Neuronal stem cell (in vitro differentiated cells): Measurements from ENCODE around the gene CDK14.

ENCODE experiments used
- DNase-seq: peaks from one replicate; pipeline ENCODE4 v3.0.0-alpha.2; 2013; ENCODE audit warnings: low spot score
- H2AFZ ChIP-seq: one replicate; pipeline ENCODE4 v1.6.1; 2013; ENCODE audit warnings: mild to moderate bottlenecking, low read length, inconsistent platforms
- H2AK5ac ChIP-seq: 2 replicates; pipeline ENCODE4 v1.6.1; 2013; ENCODE audit warnings: low read depth, mild to moderate bottlenecking, inconsistent platforms, low read length, moderate library complexity, mixed read lengths
- H2BK120ac ChIP-seq: 2 replicates; pipeline ENCODE4 v1.6.1; 2013; ENCODE audit warnings: low read depth, mild to moderate bottlenecking, inconsistent platforms, low read length, moderate library complexity, mixed read lengths
- H2BK12ac ChIP-seq: one replicate; pipeline ENCODE4 v1.6.1; 2013; ENCODE audit warnings: low read length, inconsistent platforms
- H2BK15ac ChIP-seq: 2 replicates; pipeline ENCODE4 v1.6.1; 2013; ENCODE audit warnings: mild to moderate bottlenecking, low read length, inconsistent platforms, mixed read lengths
- H2BK5ac ChIP-seq: one replicate; pipeline ENCODE4 v1.6.1; 2013; ENCODE audit warnings: inconsistent platforms, mild to moderate bottlenecking, low read length, moderate library complexity
- H3K14ac ChIP-seq: one replicate; pipeline ENCODE4 v1.6.1; 2013; ENCODE audit warnings: low read length, inconsistent platforms
- H3K18ac ChIP-seq: 2 replicates; pipeline ENCODE4 v1.6.1; 2013; ENCODE audit warnings: low read length, inconsistent platforms
- H3K23ac ChIP-seq: 2 replicates; pipeline ENCODE4 v1.6.1; 2013; ENCODE audit warnings: low read depth, mild to moderate bottlenecking, mixed read lengths, low read length, inconsistent platforms; ENCODE audit not compliant: poor library complexity
- H3K27ac ChIP-seq: replicated peaks from 3 replicates; pipeline ENCODE4 v1.5.1; 2013; ENCODE audit warnings: low read length, inconsistent platforms
- H3K27me3 ChIP-seq, 3 experiments: 2 replicates each; pipeline ENCODE4 v1.6.1; 2013; ENCODE audit warnings: low read length in 3 of 3, mild to moderate bottlenecking in 2 of 3, inconsistent platforms in 1 of 3, low read depth in 1 of 3, mixed read lengths in 1 of 3, moderate library complexity in 1 of 3; ENCODE audit not compliant: control insufficient read depth in 3 of 3, insufficient read depth in 3 of 3
- H3K36me3 ChIP-seq, 2 donors: replicated peaks in 1 of 2; 2 replicates each; pipeline ENCODE4 v1.6.1; 2013; ENCODE audit warnings: low read length in 2 of 2; ENCODE audit not compliant: control insufficient read depth in 2 of 2, insufficient read depth in 2 of 2
- H3K4ac ChIP-seq: 2 replicates; pipeline ENCODE4 v1.6.1; 2013; ENCODE audit warnings: inconsistent platforms, mild to moderate bottlenecking, low read length, moderate library complexity
- H3K4me1 ChIP-seq, 2 donors: 1 replicate in 1 of 2; 2 replicates in 1 of 2; pipeline ENCODE4 v1.6.1; 2013; ENCODE audit warnings: low read length in 2 of 2, low read depth in 1 of 2; ENCODE audit not compliant: control insufficient read depth in 2 of 2, insufficient read depth in 1 of 2
- H3K4me2 ChIP-seq: one replicate; pipeline ENCODE4 v1.6.1; 2013; ENCODE audit warnings: mild to moderate bottlenecking, low read length, inconsistent platforms; ENCODE audit not compliant: insufficient read depth, poor library complexity, severe bottlenecking
- H3K4me3 ChIP-seq, 2 donors: 2 replicates each; pipeline ENCODE4 v1.5.1; 2013; ENCODE audit warnings: low read length in 2 of 2, mild to moderate bottlenecking in 2 of 2, inconsistent platforms in 1 of 2, moderate library complexity in 1 of 2
- H3K79me1 ChIP-seq: one replicate; pipeline ENCODE4 v1.6.1; 2013; ENCODE audit warnings: low read depth, mild to moderate bottlenecking, inconsistent platforms, low read length, moderate library complexity
- H3K9ac ChIP-seq: one replicate; pipeline ENCODE4 v1.6.1; 2013; ENCODE audit warnings: mild to moderate bottlenecking, low read depth, low read length, inconsistent platforms; ENCODE audit not compliant: poor library complexity
- H3K9me3 ChIP-seq, 2 donors: replicated peaks in 1 of 2; 2 replicates each; pipeline versions ENCODE3 to v1.6.1; 2013; ENCODE audit warnings: low read length in 2 of 2, mild to moderate bottlenecking in 2 of 2, inconsistent platforms in 1 of 2, low read depth in 1 of 2, mixed read lengths in 1 of 2, moderate library complexity in 1 of 2; ENCODE audit not compliant: control insufficient read depth in 2 of 2, insufficient read depth in 1 of 2
- H4K8ac ChIP-seq: one replicate; pipeline ENCODE4 v1.6.1; 2013; ENCODE audit warnings: low read depth, mild to moderate bottlenecking, inconsistent platforms, low read length, moderate library complexity
- H4K91ac ChIP-seq: one replicate; pipeline ENCODE4 v1.6.1; 2013; ENCODE audit warnings: low read length, low read depth, mild to moderate bottlenecking, inconsistent platforms; ENCODE audit not compliant: poor library complexity
- WGBS, 2 donors: extraction: QIAGEN DNeasy Blood & Tissue Kit; methylation state at CpG; one replicate each; pipeline ENCODE4 v1.1.7; 2013; ENCODE audit warnings: missing lambda C conversion rate in 2 of 2, mixed read lengths in 1 of 2; ENCODE audit not compliant: insufficient read length in 2 of 2, insufficient replicate concordance in 1 of 2; ENCODE audit errors: extremely low coverage in 2 of 2; 5-methylcytosine and 5-hydroxymethylcytosine counted together

Gene CDK14

DNA sequence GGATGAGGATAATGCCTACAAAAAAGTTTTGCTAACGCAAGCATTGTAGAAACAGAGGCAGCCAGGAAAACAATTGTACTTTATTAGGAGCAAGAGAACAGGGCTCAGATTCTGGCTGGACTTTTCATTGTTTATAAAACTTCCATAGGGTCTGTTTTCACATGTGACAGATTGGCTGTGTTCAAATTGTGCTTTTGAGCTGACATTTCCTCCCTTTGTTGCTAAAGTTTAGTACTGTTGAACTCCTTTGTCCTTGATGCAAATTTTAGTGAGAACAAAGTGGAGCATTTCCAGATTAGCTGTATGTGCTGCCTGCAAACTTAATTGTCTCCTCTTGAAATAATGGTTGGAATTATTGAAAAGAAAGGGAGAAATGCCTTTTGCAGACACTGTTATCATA is 447.1 kb downstream of the CDK14 start:
- no peak for DNase-seq
- WGBS, 2 donors = no CpG with 5 or more reads among the region's 1 CpG
- no peak overlapping the region for H3K9ac ChIP-seq

DNA sequence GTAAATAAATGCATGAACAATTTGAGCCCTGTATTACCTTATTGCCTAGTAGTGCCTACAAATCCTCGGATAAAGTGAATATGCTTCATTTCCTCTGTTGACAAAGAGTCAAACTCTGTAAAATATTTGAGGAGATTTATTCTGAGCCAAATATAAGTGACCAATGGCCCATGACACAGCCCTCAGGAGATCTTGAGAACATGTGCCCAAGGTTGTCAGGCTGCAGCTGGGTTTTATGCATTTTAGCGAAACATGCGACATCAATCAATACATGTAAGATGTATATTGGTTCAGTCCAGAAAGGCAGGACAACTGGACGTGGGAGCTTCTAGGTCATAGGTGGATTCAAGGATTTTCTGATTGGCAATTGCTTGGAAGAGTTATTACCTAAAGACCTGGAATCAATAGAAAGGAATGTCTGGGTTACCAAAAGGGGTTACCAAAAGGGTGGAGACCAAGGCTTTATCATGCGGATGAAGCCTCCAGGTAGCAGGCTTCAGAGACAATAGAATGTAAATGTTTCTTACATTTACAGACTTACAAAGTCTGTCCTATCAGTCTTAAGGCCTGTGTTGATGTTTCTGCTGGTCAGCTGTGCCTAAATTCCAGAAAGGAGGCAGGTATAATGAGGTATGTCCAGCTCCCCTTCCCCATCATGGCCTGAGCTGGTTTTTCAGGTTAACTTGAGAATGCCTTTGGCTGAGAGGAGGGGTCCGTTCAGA is 448.0 kb downstream of the CDK14 start:
- H3K14ac ChIP-seq = no peak overlapping the region
- H4K8ac ChIP-seq = no peak overlapping the region
- no peak overlapping the region for H3K18ac ChIP-seq
- no peak overlapping the region for H3K9ac ChIP-seq
- H3K4ac ChIP-seq = no peak overlapping the region
- no peak overlapping the region for H2BK15ac ChIP-seq
- no peak overlapping the region for H3K4me3 ChIP-seq
- H3K36me3 ChIP-seq = no peaks in the 10 kb centered on the region
- H3K4me2 ChIP-seq = no peak overlapping the region
- no peak overlapping the region for H2AFZ ChIP-seq
- no peak for DNase-seq
- no peak overlapping the region for H2BK120ac ChIP-seq
- H3K23ac ChIP-seq = no peak overlapping the region
- no peak overlapping the region for H2BK12ac ChIP-seq
- H3K79me1 ChIP-seq = no peaks in the 10 kb centered on the region
- no peak overlapping the region for H4K91ac ChIP-seq
- no CpG with 5 or more reads among the region's 6 CpGs for WGBS, 2 donors
- H3K9me3 ChIP-seq = no peaks in the 10 kb centered on the region
- H2AK5ac ChIP-seq = no peak overlapping the region
- H3K27ac ChIP-seq = no peak overlapping the region
- no peak overlapping the region for H2BK5ac ChIP-seq
- no peaks in the 10 kb centered on the region for H3K27me3 ChIP-seq
- peaks cover 6% of the 10 kb centered on the region in 2 donors for H3K4me1 ChIP-seq

More for the DNA sequence above, 447.1 kb downstream of the CDK14 start:
- Histone ChIP-seq H3K4me2 (no peak overlapping the region), H3K18ac (no peak overlapping the region), H2AK5ac (no peak overlapping the region), H3K4me1 (peaks cover 6% of the 10 kb centered on the region in 2 donors), H3K27ac (no peak overlapping the region), H3K9me3 (no peaks in the 10 kb centered on the region), H3K4ac (no peak overlapping the region), H4K8ac (no peak overlapping the region), H4K91ac (no peak overlapping the region), H2BK12ac (no peak overlapping the region), H3K14ac (no peak overlapping the region), H3K4me3 (no peak overlapping the region), H3K27me3 (no peaks in the 10 kb centered on the region), H3K36me3 (no peaks in the 10 kb centered on the region), H2BK15ac (no peak overlapping the region), H3K23ac (no peak overlapping the region), H2BK120ac (no peak overlapping the region), H2AFZ (no peak overlapping the region), H2BK5ac (no peak overlapping the region), H3K79me1 (no peaks in the 10 kb centered on the region)

DNA sequence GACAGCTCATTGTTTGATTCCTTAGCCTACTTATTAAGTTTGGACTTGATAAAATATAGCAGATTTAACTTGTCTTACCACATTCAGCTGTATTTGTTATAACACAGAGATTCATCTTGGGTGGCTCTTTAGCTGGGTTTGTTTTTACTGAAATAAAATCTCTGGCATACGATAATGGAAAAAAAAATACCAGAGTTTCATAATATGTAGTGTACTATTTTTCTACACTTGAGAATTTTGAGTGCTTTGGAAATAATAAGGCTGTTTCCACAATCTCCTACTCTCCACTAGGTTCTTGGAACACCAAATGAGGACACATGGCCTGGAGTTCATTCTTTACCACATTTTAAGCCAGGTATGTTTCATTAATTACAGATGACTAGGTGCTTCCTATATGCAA is 449.5 kb downstream of the CDK14 start:
- Histone ChIP-seq H2AK5ac (no peak overlapping the region), H3K79me1 (no peaks in the 10 kb centered on the region), H4K91ac (no peak overlapping the region), H2BK15ac (no peak overlapping the region), H3K23ac (no peak overlapping the region), H2AFZ (no peak overlapping the region), H3K4me1 (peaks cover 6% of the 10 kb centered on the region in 2 donors), H3K4me3 (no peak overlapping the region), H3K4ac (no peak overlapping the region), H2BK120ac (no peak overlapping the region), H3K27ac (no peak overlapping the region), H2BK12ac (no peak overlapping the region), H3K18ac (no peak overlapping the region), H3K27me3 (no peaks in the 10 kb centered on the region), H3K9me3 (no peaks in the 10 kb centered on the region), H4K8ac (no peak overlapping the region), H3K9ac (no peak overlapping the region), H3K4me2 (no peak overlapping the region), H2BK5ac (no peak overlapping the region), H3K14ac (no peak overlapping the region), H3K36me3 (no peaks in the 10 kb centered on the region)
- WGBS, 2 donors = no CpG with 5 or more reads among the region's 1 CpG
- no peak for DNase-seq

DNA sequence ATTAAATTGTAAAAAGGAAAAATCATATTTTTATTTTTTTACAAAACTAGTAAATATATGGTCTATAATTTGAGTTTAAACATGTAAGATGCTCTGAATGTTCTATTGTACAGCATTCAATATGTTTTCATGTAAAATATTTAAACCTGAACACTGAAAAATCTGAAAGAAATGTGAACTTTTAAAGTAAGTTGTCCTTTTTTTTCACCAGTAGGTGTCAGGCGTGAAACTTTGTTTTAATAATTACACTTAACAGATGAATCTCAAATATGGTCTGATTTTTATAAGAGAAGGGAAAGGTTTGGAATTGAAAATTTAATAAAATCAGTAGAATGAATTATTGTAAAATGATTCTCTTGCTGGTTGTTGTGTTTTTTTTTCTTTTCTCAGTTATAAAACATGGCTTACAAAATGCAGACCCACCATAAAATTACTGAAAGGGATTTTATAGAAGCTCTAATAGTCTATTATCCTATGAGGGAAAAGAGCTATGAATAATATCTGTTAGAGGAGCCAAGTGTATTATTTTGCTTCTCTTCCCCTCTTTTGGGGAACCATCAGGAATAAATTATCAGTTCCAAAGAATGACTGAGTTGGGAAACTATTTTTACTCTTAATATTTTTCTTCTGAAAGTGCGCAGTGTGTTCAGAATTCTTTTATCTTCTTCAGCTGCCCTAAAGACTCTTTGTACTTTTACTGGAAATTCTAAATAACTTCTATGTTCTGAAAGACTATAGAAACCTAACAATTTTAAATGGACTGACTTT is 450.4 kb downstream of the CDK14 start:
- Histone ChIP-seq H2AK5ac (no peak overlapping the region), H3K27ac (no peak overlapping the region)

More for the DNA sequence above, 450.4 kb downstream of the CDK14 start:
- Histone ChIP-seq H2BK120ac (no peak overlapping the region), H3K4ac (no peak overlapping the region), H3K4me1 (peaks cover 6% of the 10 kb centered on the region in 2 donors), H2BK15ac (no peak overlapping the region), H3K23ac (no peak overlapping the region), H2BK12ac (no peak overlapping the region), H3K9ac (no peak overlapping the region), H3K9me3 (no peaks in the 10 kb centered on the region), H3K4me3 (no peak overlapping the region), H2AFZ (no peak overlapping the region), H4K91ac (no peak overlapping the region), H2BK5ac (no peak overlapping the region), H3K36me3 (no peaks in the 10 kb centered on the region), H3K79me1 (no peaks in the 10 kb centered on the region), H3K18ac (no peak overlapping the region), H3K27me3 (no peaks in the 10 kb centered on the region), H3K14ac (no peak overlapping the region), H3K4me2 (no peak overlapping the region), H4K8ac (no peak overlapping the region)
- WGBS, 2 donors = no CpG with 5 or more reads among the region's 2 CpGs
- no peak for DNase-seq
